HG03520 (cell line): Measurements from ENCODE around the gene ASTN1.

Experiments
- ATAC-seq: cut with Tn5 transposase; IDR thresholded peaks from one replicate; pipeline ENCODE4 v1.9.1; 2021; ENCODE audit warnings: mild to moderate bottlenecking, moderate library complexity; ENCODE audit not compliant: unreplicated experiment

ASTN1 gene

DNA sequence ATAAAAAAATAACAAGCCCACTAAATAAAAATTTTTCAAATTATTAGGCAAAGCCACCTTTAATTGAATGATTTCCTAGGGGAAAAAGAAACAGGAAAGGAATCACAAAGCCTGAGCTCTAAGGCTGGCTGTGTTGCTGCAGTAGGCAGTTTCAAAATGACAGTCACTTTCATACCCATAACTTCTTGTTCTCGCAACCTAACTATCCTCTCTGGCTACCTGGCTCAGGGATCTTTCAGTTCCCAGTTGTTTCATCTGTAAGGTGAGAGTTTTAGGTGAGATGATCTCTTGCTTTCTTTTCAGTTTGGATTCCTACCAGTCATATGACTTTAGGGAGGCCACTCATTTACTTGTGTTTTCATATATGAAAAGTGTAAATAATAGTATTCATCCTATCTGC is 226.1 kb downstream of the ASTN1 start:
- ATAC-seq, result no peak

DNA sequence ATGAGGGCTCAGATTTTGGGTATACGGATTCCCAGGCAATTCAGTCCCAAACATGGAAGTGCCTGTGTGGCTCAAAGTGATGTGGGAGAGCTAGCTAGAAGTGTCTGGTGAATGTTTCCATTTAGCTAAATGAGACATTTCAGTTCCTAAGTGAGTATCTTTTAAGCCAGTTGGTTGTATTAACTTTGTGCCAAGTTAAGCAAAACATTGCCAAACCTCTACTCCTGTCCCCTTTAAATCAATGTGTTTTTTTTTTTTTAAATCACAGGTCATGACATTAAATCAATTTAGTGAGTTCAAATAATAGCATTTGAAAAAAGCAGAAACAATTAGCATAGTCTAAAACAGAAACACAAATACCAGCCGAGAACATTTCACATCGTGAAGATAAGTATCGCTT is 230.1 kb downstream of the ASTN1 start:
- no peak for ATAC-seq

DNA sequence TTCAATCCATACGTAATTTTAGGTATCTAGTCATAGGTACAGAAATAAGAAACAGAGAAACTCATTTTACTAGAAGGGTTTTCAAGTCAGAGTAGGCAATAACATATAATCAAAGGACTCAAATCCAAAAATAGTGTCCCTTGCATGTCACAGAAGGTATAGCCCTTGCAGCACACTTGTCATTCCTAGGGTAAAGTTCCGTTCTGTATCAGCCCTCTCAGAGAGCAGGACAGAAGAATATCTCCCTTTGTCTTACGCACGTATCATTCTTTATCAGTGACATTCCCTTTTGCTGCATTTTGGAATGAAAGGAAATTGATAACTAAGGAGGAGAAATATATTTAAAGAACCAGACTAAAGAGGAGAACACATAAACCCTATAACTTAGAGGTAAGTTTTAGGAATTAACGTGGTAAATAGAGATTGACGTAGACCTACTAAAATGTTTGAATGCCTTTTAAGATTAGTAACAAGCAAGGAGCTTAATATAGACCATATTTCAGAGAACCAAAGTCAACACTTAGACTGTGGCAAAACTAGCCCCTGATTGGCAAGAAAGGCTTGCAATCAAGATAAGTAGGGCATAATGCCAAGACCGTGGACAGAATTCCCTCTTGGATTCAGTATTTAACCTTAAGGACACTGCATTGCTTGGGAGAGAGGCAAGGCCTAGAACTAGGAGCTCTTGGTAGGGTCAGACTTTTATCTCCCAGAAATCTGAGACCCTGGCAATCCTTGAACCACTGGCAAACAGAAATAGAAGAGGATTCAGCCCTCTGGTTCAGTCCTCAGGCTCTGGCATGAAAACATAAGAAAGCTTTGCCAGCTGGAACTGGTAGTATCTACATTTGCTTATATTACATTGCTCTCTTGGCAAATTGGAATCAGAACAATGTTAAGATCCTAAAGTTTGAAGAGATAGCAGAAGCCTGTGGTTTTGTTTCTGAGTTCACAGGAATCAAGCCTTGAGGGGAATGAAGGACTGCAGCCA is 232.1 kb downstream of the ASTN1 start:
- no peak for ATAC-seq

DNA sequence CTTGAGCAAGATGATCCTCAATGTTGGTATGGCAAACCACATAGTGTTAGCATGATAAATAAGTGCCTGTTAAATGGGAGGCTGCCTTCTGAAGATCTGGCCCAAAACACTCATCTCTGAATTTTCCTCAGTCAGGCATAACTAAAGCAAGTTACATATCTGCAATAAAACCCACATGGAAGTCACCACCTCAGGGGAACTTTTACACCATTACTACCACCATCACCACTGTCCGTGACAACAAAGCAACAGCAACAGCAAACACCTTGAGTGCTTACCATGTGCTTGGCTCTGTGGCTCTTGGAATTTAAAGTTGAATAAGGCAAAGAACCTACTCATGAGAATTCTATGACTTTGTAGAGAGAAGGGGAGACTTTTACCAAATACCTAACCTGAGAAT is 233.0 kb downstream of the ASTN1 start:
- ATAC-seq, result no peak

DNA sequence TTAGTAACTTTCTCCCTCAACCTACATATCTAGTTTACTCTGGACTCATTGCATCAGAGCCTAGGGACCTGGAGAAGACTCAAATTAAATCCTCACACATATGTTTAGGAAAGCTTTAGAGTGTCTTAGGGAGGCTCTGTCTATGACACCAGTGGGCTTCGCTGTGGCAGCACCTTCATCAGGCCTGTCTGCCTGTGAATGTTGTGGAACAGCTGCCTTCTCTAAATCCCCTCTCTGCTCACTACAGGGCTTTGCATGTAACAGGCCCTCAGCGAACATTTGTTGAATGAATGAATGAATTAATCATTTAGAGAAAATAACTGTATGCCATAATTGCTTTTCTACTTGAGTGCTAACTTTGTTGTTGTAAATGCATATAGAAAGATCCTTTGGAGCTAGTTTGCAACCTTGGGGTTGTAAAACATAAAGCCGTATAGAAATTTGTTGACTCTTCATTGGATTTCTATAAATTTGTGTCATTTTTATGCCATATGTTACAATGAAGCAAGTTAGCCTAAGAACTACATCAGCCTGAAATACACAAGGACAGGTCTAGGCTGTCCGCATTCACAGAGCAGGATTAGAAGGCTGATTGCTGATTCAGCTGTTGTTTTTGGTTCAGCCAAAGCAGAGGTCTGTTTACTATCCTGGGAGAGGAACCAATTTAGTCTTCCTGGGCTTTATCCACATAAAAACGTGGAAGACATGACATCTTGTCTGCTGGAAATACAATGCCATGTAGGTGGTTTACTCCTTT is 238.0 kb downstream of the ASTN1 start:
- ATAC-seq, result no peak

DNA sequence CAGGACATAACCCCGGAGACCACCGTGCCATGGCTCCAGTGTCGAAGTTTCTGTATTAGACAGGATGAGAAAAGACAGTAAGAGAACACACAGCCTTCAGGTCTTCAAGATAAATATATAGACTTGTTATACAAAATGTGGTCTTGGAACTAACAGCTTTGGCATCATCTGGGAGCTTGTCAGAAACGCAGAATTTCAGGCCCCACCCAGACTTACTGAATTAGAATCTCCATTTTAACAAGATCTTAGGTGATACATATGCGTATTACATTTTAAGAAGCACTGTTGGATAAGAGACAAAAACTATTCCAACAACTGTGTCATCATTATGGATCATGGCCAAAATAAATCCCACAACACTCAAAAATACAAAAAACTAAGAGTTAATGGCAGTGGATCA is 239.3 kb downstream of the ASTN1 start:
- ATAC-seq, result no peak

DNA sequence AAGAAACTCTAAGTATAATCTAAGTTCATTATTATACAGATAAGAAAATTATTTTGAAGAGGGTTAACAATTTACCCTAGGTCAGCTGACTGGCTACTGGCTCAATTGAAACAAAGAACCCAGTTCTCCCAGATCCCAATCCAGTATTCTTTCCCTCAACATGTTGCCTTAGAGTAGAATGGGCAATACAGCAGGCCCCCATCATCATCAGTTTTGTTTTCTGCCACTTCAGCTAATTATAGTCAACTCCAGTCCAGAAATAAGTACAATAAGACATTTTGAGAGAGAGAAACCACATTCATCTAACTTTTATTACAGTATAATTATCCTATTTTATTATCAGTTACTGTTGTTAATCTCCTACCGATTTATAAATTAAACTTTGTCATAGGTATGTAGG is 241.2 kb downstream of the ASTN1 start:
- ATAC-seq, result no peak

DNA sequence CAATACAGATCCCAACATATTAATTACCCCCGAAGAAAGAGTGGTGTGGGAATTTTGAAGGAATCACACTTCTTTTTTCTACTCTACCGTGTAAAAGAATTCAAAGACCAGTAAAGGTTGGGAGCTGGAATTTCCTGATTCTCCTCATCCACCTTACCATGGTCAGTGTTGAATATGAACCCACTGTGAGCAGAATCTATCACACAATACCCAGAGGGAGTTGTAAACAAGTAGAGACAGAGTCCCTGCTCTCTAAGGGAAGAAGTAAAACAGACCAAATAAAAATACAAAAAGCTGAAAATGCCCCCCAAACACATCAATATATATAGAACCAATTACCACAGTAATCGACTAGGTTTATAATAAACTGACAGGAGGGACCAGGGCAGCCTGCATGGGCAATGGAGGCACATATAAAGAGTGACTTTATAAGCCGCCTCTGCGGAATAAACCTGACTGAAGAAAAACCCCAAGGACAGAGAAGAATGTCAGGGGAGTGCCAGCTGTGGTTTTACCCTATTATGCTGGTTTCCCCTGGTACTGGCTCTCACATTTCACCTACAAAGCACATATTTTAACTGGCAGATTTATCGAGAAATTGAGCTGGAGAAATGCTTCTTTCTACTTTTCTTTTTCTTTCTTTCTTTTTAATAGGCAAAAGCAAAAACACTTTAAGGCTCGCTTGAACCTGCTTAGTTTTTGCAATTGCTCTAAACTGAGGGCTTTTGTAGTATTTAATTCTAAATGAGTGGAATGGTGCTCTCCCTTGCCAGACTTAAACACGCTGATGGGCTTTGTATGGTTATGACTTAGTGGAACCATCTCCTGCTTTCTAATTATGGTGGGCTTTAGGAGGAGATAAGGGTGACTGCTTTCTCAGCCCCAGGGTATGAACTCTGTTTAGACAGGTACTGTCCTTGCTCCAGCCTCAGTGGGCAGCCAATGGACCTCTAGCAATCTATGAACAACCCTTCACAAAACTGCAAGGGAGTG is 244.8 kb downstream of the ASTN1 start:
- ATAC-seq, result no peak

DNA sequence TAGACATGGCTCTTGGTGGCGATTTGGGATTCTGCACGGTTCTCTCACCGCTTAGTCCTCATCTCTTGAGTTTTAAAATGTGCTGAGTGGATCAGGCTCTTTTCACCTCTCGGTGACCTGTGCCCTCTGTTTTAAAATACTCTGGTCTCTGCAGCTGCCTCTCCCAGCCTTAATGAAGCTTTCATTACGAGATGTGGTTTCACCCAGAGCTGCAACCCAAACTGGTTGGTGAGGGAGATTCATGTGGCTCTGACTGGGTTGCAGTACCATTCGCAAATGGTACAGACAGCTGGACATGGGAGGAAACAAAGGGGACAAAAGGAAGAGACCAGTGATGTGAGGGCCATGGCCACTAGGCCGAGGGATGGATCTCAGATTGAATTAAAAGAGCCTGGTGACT is 258.9 kb downstream of the ASTN1 start:
- ATAC-seq, result no peak

DNA sequence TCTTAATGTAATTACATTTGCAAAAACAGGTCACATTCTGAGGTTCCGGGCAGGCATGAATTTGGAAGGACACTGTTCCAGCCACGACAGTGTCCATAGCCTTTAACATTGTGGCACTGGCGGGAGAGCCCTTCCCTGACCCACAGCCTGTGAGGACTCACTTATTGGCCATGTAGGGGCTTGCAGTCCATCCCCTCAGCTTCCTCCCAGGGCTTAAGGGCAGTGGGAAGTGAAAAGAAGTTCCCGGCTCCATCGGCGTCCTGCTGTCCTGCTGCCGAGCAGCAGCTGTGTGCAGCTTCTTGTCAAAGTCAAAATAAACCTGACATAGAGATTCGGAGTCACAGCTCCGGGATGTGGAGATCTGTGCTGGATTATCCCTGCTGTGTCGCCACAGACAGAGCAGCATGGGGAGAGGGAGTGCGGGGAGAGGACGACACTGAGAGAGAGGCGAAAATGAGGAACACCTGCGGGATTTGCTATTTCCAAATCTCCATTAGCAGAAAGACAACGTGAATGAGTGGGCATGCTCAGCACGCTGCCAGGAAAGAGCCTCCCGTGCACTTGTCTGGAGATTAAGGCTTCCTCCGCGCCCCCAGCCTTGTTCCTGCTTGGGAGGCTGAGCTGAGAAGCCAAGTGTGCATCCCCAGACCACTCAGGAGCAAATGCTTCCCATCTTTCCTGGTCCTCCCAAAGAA is 260.3 kb downstream of the ASTN1 start:
- ATAC-seq, result no peak

DNA sequence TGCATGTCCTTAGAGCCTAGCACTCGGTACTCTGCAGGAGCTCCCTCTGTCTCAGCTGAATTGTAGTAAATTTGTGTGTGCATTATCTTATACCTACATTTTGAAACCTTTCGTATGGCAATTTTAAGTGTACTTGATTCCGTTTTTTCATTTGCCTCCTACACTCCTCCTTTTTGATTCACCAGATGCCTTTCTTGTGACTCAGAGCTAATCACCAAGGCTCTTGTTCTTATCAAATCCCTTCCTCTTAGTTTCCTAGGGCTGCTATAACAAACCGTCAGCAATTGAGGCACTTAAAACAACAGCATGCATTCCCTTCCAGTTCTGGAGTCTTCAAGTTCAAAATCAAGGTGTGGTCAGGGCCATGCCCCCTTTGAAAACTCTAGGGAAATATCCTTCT is 261.0 kb downstream of the ASTN1 start:
- ATAC-seq, result no peak

DNA sequence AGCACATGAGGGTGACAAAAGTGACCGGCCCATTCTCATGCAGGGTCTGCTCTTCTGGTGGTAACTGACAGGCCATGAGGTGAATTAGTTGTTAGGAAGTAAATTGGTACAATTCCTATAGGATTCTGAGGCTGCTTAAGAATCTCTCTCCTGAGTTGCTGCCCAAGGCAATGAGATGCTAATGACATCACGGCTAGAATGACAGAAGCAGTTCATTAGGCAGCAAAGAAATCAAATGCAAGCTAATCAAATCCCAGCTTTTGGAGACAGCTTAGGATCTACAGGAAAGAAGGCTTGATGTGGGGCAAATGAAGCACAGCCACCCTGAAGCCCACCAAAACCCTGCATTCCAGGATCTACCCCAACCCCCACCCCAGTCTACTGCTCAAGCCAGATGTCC is 265.2 kb downstream of the ASTN1 start:
- ATAC-seq, result no peak

DNA sequence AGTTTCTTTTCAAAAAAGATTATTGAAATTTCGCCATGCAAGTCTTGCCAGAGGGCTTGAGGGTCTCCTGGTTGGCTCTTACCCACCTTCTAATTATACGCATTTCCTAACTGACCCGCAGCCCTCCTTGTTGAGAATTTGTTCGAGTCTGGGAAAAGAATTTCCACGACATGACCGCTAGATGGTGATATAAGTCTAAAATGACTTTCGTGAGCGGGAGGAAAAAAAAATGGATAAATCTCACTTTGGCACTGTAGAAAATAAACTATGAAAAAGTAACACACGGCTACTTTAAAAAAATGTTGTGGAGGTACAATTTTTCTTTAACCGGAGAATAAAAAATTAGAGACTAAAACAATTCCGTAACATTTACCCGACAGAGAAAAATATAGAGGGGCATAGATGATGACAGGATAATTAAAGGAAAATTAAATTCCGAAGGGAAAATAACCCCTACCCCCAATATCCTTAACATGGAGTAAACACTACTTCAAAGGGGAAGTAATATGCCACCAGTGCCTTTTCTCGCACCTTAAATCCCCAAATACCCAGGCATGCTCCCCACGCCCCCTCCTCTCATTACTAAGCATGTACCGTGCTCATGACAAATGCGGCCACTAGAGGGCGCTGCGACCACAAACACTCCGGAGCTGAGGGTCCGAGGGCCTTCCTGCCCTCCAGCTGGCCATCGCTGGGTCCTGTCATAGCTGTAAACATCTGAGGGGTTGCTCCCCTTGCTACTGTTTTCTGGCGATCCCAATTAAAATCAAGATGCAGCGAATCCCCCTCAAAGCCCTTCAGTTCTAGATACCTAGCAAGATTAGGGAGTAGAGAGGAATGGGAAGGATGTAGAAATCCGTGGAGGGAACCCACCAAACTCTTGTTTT is 266.9 kb downstream of the ASTN1 start:
- no peak for ATAC-seq

DNA sequence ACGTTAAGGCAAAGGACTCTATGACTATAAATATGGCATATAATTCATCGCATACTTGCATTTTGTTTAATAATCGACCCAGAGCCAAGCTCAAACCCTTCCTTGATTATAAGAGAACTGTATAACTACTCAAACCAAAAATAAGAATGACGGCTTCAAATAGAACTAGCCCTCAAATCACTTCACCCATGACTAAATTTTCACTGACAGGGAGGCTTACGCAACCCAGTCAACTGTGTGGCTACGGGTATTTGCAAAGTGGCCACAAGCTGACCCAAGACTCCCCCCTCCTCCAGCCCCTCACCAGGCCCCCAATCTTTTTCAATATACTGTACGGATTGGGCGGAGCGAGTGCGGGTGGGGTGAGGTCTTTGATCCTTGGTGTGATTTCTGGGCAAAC is 268.3 kb downstream of the ASTN1 start:
- ATAC-seq, result no peak

DNA sequence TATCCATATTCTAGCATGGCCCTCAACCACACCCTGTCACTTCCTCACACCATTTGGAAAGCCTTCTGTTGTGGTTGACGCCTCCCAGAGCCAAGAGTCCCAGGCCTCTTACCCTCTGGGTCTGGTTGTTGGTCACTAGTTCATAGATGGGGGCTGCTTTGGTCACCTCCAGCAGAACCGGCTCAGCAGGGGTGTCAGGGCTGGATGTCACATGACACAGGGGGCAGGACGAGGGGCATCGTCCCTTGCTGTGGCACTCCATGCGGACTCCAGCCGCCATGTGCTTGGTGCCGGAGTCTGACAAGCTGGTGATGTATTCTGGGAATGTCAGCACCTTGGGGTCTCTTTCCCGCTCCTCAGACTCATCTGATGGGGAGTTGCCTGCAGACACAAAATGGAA is 270.1 kb downstream of the ASTN1 start:
- no peak for ATAC-seq

DNA sequence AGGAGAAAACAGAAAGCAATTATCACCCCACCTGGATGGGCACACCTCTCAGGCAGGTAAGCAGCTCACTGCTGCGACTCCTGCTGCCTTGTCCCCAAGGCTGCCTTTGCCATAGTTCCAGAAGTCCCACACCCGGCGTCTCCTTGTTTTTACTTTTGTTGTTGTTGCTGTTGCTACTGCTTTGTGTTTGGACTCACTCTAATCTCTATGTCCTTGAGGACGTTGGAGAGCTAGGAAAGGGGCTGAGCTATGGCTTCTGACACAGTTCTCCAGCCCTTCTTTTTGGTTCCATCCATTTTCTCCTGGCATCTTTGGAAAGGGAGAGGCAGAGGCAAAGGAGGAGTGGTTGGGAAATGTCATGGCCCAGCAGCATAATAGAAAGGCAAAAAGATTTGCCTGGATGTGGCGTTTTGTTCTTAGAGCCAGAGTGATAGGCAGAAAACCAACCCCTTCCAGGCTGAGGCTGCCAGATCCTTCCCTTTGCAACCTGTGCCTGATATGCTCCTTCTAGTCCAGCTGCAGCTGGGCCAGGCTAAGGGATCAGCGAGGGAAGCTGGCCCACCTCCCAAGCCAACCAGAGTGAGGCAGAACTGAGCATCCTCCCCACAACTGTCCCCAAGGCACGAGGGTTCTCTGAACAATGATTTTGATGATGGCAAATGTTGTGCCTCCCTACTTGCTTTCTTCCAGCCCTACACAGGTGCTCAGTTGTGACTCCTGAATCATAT is 270.7 kb downstream of the ASTN1 start:
- ATAC-seq, result no peak

DNA sequence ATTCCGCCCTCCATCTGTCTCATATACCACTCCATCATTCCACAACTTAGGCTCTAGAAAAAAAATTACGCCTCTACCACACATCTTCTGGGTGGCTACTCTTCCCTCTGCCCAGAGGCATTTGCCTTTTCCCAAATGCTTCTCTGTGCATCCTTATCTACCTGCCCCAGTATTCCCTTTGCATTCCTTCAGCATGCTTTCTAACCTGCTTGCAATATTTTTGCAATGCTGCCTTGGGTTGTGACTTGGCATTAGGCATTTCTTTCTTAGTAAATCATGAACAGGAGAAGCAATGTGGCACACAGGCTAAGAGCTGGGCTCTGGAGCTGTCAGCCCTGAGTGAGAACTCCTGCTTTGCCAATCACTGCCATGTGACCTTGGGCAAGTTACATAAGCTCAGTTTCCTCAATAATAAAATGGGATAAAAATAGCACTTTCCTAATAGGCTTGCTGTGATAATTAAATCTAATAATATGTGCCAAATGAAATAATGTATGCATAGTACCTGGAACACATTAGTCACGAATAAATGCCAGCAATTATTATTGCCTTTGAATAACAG is 276.0 kb downstream of the ASTN1 start:
- no peak for ATAC-seq

DNA sequence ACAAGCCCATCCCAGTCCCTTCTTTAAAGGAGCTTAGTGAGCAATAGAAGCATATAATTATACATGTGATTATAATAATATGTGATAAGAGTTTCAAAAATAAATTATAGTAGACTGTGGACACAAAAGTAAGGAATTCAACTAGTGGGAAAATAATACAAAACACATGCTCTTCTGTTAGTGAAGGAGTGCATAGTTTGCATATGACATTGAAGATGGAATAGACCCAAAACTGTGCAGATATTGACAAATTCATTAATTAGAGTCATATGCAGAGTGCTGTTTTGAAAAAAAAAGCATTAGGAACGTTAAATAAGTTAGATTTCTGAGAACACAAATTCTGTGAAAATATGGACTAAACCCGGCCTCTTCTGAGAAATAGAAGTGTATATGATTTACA is 278.8 kb downstream of the ASTN1 start:
- no peak for ATAC-seq
